T1000 (cell line): Measurements from ENCODE around the gene CFAP57.

Experiments
- DNase-seq: peaks from one replicate; lab custom pipeline; 2025; ENCODE audit warnings: mixed read lengths; lab: John Stamatoyannopoulos, UW

CFAP57 gene

GRCh38 chr1:43277116-43277876 lies 105.2 kb downstream of the CFAP57 start:
- no peak for DNase-seq

GRCh38 chr1:43279161-43279560 lies 107.0 kb downstream of the CFAP57 start:
- DNase-seq = no peak

GRCh38 chr1:43279666-43280065 lies 107.5 kb downstream of the CFAP57 start:
- DNase-seq = no peak

GRCh38 chr1:43280692-43281091 lies 108.6 kb downstream of the CFAP57 start:
- DNase-seq = no peak

DNA sequence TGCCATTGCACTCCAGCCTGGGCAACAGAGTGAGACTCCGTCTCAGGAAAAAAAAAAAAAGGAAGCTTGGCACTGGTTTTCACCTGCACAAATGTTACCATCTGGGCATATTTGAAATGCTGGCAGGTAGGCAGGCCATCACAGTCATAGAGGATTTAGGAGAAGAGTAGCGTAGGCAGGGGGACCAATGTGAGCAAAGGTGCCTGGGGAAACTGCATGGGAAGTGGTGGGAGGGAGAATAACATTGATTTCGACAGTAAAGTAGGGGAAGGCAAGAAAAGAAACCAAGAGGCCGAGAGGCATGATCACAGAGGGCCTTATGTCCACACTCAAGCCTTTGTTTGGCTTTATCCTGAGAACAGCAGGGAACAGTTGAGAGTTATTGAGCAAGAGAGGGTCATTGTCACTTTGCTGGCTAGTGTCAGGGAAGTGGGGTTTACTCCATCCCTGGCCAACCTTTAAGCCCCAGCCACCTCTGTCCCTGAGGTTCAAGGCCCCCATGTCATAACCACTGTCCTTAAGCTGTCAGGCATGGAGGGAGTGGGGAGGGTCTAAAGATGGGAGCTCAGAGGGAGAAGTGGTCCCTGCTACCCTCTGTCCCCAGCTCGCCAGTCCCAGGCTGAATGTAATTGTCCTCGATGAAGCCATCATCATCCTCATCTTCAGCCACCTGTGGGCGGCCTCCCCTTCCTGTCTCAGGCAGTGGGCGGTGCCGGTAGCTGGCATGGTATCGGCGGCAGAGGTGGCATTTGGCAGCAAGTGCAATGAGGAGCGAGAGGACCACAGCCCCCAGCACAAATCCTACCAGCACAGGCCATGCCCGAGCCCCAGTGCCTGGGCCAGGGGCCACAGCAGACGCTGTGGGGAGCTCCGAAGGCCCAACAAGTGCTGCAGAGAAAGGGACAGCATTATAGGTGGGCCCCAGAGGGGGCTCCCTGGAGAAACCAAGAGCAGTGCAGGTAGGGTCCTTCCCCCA lies 110.4 kb downstream of the CFAP57 start:
- no peak for DNase-seq

DNA sequence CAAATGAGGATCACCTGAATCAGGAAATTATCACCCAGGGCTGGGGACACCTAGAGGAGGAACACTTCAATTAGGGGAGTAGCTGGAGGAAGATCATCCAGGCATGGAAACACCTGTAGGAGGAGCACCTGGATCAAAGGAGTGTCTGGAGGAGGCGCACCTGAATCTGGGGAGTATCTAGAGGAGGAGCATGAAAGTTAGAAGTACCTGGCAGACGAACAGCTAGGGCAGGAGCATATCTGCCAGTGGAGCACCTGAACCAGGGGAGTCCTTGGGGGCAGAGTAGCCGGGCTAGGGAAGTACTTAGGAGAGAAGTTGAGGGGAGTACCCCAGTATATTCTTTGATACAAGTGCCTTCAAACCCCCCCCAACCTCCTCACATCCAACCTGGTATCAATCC lies 111.9 kb downstream of the CFAP57 start:
- no peak for DNase-seq

- DNase-seq = no peak
Observed at GRCh38 chr1:43284546-43285110, 112.5 kb downstream of the CFAP57 start.

GRCh38 chr1:43285269-43285990 lies 113.3 kb downstream of the CFAP57 start, which contains the start of gene C1orf210:
Gene C1orf210 (minus strand): TSS chr1:43285581. CDS start chr1:43283270, 2,311 bp downstream.
- no peak for DNase-seq

GRCh38 chr1:43286115-43286514 lies 114.0 kb downstream of the CFAP57 start:
- no peak for DNase-seq

DNA sequence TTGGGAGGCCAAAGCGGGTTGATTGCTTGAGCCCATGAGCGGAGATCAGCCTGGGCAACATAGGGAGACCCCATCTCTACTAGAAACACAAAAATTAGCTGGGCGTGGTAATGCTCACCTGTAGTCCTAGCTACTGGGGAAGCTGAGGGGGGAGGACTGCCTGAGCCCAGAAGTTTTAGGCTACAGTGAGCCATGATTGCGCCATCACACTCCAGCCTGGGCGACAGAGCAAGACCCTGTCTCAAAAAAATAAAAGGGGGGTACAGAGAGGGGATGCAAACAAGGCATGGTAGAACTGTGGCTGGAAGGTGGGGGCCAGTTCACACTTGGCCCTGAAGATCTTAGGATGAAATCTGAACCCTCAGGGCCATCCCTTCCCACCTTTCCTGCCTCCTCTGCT lies 114.4 kb downstream of the CFAP57 start:
- DNase-seq = no peak

- DNase-seq = no peak
Observed at GRCh38 chr1:43288058-43288784, 116.1 kb downstream of the CFAP57 start.

GRCh38 chr1:43288785-43289706 lies 116.9 kb downstream of the CFAP57 start:
- DNase-seq = no peak

GRCh38 chr1:43292216-43292615 lies 120.1 kb downstream of the CFAP57 start:
- no peak for DNase-seq

- DNase-seq = no peak
Observed at GRCh38 chr1:43292679-43293078, 120.5 kb downstream of the CFAP57 start.

DNA sequence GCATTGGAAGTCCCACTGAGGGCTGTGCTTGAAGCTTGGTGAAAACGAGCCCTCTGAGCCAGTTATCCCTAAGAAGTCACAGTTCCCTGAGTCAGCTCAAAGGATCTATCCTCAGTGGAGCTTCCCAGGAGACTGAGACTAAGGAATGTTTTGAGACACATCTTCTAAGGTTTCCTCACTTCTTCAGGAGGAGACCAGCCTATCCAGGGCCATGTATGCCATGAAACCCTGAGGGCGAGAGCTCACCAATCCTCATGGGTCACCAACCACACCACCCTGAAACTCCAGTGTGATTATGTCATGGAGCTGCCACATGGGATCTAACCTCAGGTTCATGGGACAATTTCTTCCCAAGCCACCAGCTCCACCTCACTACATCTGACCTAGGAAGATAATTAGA lies 121.0 kb downstream of the CFAP57 start:
- no peak for DNase-seq

DNA sequence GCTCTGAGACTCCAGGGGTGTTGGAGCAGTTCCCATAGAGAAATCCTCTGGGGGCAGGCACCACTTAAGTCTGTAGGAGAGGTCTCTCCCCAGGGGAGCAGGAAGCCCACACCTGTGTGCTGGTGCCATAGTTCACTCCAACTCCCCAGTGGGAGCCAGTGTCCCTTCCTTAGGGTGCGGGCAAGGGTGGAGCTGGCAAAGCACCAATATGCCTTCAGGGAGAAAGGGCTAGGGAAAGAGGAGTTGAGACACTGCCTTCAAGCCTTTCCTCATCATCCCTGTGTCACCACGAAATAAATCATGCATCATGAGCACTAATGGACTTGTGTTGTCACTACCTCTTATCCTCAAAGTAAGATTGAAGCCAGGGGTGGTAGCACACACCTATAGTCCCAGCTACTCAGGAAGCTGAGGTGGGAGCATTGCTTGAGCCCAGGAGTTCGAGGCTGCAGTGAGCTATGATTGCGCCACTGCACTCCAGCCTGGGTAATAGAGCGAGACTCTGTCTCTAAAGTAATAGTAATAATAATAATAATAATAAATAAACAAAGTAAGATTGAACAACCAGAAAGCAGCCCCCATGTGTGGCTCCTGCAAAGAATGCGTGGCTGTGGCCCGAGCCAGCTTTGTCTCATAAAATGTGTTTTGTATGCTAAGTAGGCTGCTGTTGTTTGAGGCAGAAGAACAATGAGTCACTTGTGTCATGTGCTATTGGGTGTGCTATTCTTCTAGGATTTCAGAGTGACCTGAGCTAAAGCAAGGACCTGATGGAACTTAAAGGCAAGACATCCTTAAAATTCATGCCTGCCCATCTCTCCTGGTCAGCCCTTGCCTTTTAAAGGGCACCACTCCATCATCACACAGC lies 122.0 kb downstream of the CFAP57 start:
- DNase-seq = no peak

DNA sequence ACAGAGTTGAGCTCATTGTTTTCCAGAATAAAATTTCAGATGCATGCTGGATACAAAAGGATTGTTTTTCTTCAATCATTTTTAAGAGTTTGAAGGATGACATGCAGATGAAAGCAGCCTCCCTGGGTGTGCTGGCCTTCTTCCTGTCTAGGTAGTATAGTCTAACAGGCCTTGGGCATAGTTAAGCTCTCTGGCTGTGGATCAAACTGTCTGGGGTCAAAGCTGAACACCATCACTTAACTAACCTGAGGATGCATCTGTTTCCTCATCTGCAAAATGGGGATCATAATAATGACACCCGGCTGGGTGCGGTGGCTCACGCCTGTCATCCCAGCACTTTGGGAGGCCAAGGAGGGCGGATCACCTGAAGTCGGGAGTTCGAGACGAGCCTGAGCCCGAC lies 122.6 kb downstream of the CFAP57 start:
- no peak for DNase-seq

- DNase-seq = no peak
Observed at GRCh38 chr1:43296207-43296606, 124.1 kb downstream of the CFAP57 start.

GRCh38 chr1:43298055-43298454 lies 125.9 kb downstream of the CFAP57 start:
- no peak for DNase-seq
